PC-3 (cell line): ENCODE data around the gene ATP13A3.

Source experiments
- EZH2 ChIP-seq: fragments of 300-600 bp; sonication (generic); IDR thresholded peaks from one replicate; pipeline ENCODE4 v1.6.1; 2017; ENCODE audit warnings: antibody characterized with exemption, mild to moderate bottlenecking, low read length; ENCODE audit not compliant: unreplicated experiment
- EZH2phosphoT487 ChIP-seq: fragments of 300-600 bp; sonication (generic); IDR thresholded peaks from 2 replicates; pipeline ENCODE4 v1.6.1; 2018; ENCODE audit warnings: mild to moderate bottlenecking, antibody characterized with exemption, low read length, borderline replicate concordance
- TF ChIP-seq, protein P1 (sequence below): fragments of 300-600 bp; sonication (generic); conservative IDR thresholded peaks from 2 replicates; pipeline ENCODE4 v1.5.1; 2017; ENCODE audit warnings: antibody characterized with exemption, low read depth, mild to moderate bottlenecking, low read length

DNA sequence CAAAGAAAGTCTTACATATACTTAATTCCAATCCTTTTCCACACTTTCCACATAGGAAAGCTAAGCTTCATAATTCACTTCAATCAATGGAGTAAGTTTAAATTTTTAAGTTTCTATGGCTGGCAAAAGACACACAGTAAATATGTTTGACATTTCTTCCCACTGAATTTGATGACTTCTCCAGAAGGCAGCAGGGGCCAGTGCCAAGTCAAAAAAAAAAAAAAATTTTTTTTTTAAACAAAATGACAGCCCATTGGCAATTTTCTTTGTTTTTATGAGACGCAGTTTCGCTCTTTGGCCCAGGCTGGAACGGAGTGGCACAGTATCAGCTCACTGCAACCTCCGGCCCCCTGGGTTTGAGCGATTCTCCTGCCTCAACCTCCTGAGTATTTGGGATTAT, 28.7 kb downstream of the ATP13A3 start:
- TF ChIP-seq, protein P1, sequence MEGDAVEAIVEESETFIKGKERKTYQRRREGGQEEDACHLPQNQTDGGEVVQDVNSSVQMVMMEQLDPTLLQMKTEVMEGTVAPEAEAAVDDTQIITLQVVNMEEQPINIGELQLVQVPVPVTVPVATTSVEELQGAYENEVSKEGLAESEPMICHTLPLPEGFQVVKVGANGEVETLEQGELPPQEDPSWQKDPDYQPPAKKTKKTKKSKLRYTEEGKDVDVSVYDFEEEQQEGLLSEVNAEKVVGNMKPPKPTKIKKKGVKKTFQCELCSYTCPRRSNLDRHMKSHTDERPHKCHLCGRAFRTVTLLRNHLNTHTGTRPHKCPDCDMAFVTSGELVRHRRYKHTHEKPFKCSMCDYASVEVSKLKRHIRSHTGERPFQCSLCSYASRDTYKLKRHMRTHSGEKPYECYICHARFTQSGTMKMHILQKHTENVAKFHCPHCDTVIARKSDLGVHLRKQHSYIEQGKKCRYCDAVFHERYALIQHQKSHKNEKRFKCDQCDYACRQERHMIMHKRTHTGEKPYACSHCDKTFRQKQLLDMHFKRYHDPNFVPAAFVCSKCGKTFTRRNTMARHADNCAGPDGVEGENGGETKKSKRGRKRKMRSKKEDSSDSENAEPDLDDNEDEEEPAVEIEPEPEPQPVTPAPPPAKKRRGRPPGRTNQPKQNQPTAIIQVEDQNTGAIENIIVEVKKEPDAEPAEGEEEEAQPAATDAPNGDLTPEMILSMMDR = no peak
- TF ChIP-seq EZH2 (no peak), EZH2phosphoT487 (no peak)
